ENCODE data around the gene ZNF768. TPM values are rescaled to one million over a fixed set of nuclear protein-coding genes. Genes with fewer than 3 reads are reported as not detected.

Gene ZNF768
- total and polyA plus RNA-seq, 2 experiments from 2014 or later, result 8.3 to 43.0 TPM

DNA sequence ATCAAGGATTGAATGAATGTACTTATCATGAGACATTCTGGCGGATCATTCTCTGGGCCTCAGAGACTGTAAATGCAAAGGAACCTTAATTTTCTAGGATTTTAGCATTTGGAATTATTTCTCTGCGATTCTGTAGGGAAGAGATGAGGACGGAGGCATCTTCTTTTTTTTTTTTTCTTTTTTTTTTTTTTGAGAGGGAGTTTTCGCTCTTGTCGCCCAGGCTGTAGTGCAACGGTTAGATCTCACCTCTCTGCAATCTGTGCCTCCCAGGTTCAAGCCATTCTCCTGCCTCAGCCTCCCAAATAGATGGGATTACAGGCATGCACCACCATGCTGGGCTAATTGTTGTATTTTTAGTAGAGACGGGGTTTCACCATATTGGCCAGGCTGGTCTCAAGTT lies 51.7 kb downstream of the ZNF768 start:
- H3K27ac Mint-ChIP-seq, result no peak overlapping the region

More for the DNA sequence above, 51.7 kb downstream of the ZNF768 start:
- peaks cover 3% of the 10 kb centered on the region for H3K27me3 Mint-ChIP-seq (ENCODE audit: insufficient read depth, low read depth, poor library complexity)
- Histone ChIP-seq H2AFZ (peak overlapping the region; percentile 72), H3K27ac (ENCODE audit: low read depth) (no peak overlapping the region), H4K20me1 (replicated peaks; ENCODE audit: insufficient read depth) (no peaks in the 10 kb centered on the region), H3K79me2 (replicated peaks; ENCODE audit: insufficient read depth) (no peaks in the 10 kb centered on the region), H3K36me3 (ENCODE audit: insufficient read depth) (no peaks in the 10 kb centered on the region), H3K4me3 (no peak overlapping the region), H3K4me2 (no peak overlapping the region), H3K9me2 (ENCODE audit: insufficient read depth) (no peaks in the 10 kb centered on the region), H3F3A (replicated peaks; ENCODE audit: low read depth) (0 out of 2 replicates have a peak, but pooled peaks cover 3% of the 10 kb centered on the region), H3K4me1 (ENCODE audit: insufficient read depth) (no peaks in the 10 kb centered on the region; the same call in 1 of the 2 replicates), H3K27me3 (ENCODE audit: insufficient read depth) (peaks cover 13% of the 10 kb centered on the region; the same call in 1 of the 2 replicates)
- no peak overlapping the region for H3K4me3 Mint-ChIP-seq
- no peaks in the 10 kb centered on the region for H3K9me3 Mint-ChIP-seq
- no peaks in the 10 kb centered on the region for H3K36me3 Mint-ChIP-seq (ENCODE audit: low read depth)
- TF ChIP-seq, protein P1, sequence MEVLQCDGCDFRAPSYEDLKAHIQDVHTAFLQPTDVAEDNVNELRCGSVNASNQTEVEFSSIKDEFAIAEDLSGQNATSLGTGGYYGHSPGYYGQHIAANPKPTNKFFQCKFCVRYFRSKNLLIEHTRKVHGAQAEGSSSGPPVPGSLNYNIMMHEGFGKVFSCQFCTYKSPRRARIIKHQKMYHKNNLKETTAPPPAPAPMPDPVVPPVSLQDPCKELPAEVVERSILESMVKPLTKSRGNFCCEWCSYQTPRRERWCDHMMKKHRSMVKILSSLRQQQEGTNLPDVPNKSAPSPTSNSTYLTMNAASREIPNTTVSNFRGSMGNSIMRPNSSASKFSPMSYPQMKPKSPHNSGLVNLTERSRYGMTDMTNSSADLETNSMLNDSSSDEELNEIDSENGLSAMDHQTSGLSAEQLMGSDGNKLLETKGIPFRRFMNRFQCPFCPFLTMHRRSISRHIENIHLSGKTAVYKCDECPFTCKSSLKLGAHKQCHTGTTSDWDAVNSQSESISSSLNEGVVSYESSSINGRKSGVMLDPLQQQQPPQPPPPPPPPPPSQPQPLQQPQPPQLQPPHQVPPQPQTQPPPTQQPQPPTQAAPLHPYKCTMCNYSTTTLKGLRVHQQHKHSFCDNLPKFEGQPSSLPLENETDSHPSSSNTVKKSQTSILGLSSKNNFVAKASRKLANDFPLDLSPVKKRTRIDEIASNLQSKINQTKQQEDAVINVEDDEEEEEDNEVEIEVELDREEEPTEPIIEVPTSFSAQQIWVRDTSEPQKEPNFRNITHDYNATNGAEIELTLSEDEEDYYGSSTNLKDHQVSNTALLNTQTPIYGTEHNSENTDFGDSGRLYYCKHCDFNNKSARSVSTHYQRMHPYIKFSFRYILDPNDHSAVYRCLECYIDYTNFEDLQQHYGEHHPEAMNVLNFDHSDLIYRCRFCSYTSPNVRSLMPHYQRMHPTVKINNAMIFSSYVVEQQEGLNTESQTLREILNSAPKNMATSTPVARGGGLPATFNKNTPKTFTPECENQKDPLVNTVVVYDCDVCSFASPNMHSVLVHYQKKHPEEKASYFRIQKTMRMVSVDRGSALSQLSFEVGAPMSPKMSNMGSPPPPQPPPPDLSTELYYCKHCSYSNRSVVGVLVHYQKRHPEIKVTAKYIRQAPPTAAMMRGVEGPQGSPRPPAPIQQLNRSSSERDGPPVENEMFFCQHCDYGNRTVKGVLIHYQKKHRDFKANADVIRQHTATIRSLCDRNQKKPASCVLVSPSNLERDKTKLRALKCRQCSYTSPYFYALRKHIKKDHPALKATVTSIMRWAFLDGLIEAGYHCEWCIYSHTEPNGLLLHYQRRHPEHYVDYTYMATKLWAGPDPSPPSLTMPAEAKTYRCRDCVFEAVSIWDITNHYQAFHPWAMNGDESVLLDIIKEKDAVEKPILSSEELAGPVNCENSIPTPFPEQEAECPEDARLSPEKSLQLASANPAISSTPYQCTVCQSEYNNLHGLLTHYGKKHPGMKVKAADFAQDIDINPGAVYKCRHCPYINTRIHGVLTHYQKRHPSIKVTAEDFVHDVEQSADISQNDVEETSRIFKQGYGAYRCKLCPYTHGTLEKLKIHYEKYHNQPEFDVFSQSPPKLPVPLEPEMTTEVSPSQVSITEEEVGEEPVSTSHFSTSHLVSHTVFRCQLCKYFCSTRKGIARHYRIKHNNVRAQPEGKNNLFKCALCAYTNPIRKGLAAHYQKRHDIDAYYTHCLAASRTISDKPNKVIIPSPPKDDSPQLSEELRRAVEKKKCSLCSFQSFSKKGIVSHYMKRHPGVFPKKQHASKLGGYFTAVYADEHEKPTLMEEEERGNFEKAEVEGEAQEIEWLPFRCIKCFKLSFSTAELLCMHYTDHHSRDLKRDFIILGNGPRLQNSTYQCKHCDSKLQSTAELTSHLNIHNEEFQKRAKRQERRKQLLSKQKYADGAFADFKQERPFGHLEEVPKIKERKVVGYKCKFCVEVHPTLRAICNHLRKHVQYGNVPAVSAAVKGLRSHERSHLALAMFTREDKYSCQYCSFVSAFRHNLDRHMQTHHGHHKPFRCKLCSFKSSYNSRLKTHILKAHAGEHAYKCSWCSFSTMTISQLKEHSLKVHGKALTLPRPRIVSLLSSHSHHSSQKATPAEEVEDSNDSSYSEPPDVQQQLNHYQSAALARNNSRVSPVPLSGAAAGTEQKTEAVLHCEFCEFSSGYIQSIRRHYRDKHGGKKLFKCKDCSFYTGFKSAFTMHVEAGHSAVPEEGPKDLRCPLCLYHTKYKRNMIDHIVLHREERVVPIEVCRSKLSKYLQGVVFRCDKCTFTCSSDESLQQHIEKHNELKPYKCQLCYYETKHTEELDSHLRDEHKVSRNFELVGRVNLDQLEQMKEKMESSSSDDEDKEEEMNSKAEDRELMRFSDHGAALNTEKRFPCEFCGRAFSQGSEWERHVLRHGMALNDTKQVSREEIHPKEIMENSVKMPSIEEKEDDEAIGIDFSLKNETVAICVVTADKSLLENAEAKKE (CRISPR knock-in tag; IDR thresholded peaks at IDR 0.05), result no peak
- no peak for TF ChIP-seq JUNB (IDR thresholded peaks at IDR 0.05; ENCODE audit: unreplicated experiment)
- TF ChIP-seq ZNF331 (CRISPR knock-in tag; IDR thresholded peaks at IDR 0.05; ENCODE audit: low read depth), result no peak
- DNase-seq (ENCODE audit: low spot score), result no peak
- no peak for ATAC-seq
- no peaks in the 10 kb centered on the region for H3K4me1 Mint-ChIP-seq

Data from GM23338 (cell line).